Activated gamma-delta T cell treated with anti-CD3 and anti-CD28 coated beads, Interleukin-2, amount 50 U/mL, for 16 hours (primary cell): ENCODE data around the gene GAB1.

Experiments
- DNase-seq: peaks from one replicate; pipeline ENCODE4 v3.0.0-alpha.2; 2020; ENCODE audit warnings: low read depth

GAB1 gene

GRCh38 chr4:143336781-143337599 lies at the start of gene GAB1:
Gene GAB1, plus strand, starts transcription at chr4:143336876. Its CDS starts 313 bp downstream, at chr4:143337189.
- DNase-seq: no peak

DNA sequence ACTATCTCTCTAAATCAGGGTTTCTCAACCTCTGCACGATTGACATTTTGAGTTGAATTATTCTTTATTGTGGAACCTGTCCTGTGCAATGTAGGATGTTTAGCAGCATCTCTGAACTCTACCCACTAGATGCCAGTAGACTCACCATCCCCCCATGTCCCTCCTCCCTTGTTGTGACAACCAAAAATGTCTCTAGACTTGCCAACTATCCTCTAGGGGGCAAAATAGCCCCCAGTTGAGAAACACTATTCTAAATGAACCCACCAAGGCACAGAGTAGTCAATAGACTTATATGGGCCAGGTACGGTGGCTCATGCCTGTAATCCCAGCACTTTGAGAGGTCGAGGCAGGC lies 49.1 kb upstream of the GAB1 start:
- no peak for DNase-seq

DNA sequence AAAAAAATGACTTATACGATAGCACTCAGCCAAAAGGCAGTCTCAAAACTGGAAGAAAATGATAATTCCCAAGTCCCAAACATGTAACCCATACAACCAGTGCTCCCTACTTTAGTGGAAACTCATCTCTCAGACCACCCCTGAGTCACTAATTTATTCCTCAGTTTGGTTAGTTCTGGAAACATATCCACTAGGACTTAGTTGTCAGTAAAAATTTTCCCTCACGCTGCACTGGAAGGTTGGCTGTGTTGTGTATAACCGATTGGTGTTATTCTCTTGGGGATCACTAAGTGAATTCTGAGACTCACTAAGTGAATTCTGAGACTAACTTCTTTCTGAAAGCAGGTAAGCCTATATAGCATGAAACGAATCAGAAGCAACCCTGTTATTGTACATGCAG lies 48.5 kb upstream of the GAB1 start:
- DNase-seq: no peak

GRCh38 chr4:143289370-143289769 lies 47.3 kb upstream of the GAB1 start:
- no peak for DNase-seq

DNA sequence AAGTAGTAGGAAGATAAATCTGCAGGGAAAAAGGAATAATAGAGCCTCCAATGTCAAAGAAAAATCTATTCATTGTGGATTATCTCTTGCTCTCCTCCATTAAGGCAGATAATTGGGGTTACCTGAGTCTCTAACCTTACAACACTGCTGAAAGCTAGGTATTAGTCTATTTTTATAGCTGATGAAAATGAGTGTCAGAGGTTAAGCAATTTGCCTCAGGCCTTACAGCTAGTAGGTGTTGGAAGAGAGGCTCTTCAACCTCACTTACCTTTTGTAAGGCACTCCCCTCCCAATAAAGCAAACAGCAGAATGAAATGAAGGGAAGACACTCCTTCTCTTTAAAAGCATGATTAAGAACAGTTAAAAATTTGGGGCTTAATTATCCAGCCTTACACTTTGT lies 45.4 kb upstream of the GAB1 start:
- no peak for DNase-seq

DNA sequence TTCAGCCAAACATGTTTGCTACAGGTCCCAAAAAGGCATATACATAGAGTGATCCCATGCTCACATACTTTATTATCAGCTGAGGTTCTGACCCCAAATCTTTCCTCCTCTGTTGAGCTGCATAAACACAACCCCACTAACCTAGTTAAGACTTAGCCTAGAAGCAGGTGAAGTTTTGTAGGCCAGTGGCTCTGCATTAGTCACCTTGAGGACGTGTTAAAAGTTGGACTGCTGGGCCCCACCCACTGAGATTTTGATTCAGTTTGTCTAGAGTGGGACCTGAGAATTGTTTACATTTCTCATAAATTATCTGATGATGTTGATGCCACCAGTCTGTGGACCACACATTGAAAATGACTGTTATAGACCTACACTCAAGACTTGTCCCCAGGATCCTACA lies 43.8 kb upstream of the GAB1 start:
- DNase-seq: no peak

GRCh38 chr4:143294310-143294709 lies 42.4 kb upstream of the GAB1 start:
- DNase-seq: no peak

DNA sequence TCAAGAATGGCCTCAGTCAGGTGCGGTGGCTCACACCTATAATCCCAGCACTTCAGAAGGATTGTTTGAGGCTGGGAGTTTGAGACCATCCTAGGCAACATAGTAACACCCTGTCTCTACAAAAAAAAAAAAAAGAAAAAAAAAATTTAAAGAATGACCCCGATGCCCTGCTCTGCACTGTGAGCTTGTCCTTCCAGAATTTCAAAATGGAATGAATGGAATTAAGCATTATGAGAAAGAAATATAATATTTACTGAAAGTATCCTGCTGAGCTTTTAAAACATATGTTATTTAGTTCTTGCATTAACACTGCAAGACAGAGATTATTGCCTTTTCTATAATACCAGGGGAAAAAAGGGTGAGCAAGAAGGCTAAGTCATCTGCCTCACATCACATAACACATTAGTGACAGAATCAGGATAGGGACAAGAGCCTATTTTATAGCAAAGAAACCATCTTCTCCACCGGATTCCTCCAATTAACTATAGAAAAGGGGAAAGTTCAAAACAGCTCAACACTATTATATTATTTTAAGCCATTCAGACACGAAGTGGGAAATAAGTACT lies 41.9 kb upstream of the GAB1 start:
- DNase-seq: no peak

DNA sequence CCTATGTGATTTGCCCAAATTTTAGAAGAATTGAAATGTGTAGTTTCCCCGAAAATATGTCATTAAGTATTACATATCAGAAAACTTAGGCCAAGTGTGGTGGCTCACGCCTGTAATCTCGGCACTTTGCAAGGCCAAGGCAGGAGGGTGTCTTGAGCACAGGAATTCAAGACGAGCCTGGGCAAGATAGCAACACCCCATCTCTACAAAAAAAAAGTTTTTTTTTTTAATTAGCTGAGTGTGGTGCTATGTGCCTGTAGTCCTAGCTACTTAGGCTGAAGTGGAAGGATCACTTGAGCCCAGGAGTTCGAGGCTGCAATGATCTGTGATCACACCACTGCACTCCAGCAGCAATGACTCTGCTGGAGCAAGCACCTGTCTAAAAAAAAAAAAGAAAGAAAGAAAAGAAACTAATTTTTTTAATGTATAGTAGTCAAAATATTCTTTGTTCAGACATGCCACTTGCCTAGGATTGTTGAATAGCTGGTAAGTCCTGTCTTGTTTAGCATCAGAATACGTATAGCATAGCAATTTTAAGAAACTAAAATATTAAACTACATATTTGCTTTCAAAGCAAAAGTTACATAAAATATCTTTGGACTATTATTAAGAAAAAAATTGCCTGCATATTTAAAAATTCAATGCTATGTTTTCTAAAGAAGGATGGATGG lies 40.1 kb upstream of the GAB1 start:
- no peak for DNase-seq

DNA sequence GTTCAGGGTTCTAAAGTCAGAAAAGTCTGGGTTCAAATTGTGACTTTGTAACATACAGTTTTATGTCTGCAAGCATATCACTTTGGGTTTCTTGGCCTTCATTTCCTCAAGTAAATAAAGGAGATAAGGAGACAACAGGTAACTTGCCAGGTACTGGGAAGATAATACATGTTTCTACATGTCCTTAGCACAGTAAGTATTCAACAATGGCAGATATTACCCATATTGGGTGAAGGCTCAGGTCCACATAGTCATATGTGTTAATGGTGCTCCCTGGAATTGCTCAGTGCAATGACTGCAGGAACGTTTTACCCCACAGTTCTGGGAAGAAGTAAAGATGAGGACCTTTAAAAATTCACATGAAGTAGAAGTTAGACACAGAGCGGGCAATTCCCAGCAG lies 35.8 kb upstream of the GAB1 start:
- no peak for DNase-seq

GRCh38 chr4:143302536-143302935 lies 34.1 kb upstream of the GAB1 start:
- DNase-seq: no peak

DNA sequence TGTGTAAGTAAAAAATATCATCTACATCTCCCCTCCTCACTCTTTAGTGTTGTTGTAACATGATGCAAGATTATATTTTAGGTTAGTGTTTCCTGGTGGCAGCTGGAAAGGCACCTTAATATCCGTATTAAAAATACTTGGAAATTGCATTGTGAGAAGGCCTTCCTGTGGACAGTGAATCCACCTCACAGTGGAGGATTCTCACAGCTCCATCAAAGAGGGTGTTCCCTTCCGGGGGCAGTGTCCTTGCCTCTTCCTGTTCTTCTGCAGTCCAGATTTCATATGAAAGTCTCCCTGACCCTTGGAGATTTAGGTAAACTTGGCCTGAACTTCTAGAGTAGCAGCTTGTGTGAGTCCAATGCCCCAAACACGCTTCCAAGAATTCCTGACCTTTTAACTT lies 29.9 kb upstream of the GAB1 start:
- DNase-seq: no peak

- DNase-seq: no peak
These were observed 29.1 kb upstream of the GAB1 start for GRCh38 chr4:143307531-143307930.

GRCh38 chr4:143308377-143308776 lies 28.3 kb upstream of the GAB1 start:
- DNase-seq: no peak

GRCh38 chr4:143311924-143312323 lies 24.8 kb upstream of the GAB1 start:
- DNase-seq: no peak

GRCh38 chr4:143313521-143313920 lies 23.2 kb upstream of the GAB1 start:
- no peak for DNase-seq

DNA sequence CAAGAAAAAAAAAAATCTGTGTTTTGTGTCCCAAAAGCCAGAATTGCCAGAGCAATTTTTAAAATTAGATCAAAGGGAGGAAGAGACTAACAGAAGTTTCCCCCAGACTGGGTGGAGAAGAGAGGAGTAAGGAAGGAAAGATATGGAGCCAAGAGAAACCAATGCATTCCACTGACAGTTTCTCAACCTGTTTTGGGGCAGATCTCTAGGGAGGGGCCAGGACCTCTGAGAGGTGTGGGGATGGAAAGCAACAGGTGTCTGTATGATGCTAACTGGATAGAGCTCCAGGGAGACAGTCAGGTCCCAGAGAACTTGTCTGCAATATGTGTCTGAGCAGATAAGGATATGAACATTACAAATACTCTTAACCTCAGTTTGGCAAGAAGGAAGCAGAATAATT lies 22.7 kb upstream of the GAB1 start:
- no peak for DNase-seq

DNA sequence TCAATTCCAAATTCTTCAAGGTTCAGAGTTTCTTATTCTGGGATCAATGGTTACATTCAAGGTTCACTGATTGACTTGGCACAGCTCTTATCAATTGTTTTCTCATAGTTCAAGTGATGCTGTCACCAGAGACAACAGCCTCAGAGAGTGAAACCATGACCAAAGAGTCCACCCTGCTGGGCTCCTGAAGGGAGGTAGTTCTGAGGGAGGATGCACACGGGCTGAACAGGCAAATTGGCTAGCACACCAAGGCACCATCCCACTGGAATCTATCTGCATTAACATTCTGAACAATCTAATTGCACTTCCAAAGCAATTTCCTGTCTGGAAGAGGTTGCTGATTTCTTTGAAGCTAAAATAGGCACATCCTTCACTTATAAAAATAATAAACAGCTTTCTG lies 16.6 kb upstream of the GAB1 start:
- DNase-seq: no peak

DNA sequence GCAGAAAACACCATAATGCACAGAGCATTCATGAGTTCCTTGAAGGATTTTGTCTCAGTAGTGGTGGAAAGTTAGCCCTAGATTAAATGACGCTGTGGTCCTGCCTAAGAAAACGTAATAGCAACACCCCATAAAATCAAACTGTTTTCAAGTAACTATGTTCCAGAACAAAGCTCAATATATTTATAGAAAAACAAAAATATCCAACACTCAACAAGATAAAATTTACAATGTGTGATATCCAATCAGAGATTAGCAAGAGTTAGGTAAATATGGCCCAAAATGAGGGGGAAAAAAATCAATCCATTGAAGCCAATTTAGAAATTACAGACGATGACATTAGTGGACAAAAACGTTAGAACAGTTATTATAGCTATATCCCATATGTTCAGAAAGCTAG lies 9.9 kb upstream of the GAB1 start:
- DNase-seq: no peak

GRCh38 chr4:143329985-143330384 lies 6.7 kb upstream of the GAB1 start:
- DNase-seq: no peak

GRCh38 chr4:143335979-143336780 lies 496 bp upstream of the GAB1 start:
- no peak for DNase-seq

GRCh38 chr4:143337600-143338287 lies 1.1 kb downstream of the GAB1 start:
- no peak for DNase-seq
